Heart right ventricle (tissue), 16 donors: ENCODE data around the gene FAT2. TPM values are rescaled to one million over a fixed set of nuclear protein-coding genes. Genes with fewer than 3 reads are reported as not detected.

ENCODE experiments used
- ATAC-seq, 8 donors: fragments of 200-7000 bp; cut with Tn5 transposase; one replicate each; pipeline ENCODE4 v1.9.1; 2020; ENCODE audit warnings: mild to moderate bottlenecking in 8 of 8, moderate library complexity in 8 of 8, moderate number of reproducible peaks in 1 of 8
- DNase-seq, 2 donors: peaks; one replicate each; pipeline ENCODE4 v3.0.0-alpha.2; 2020
- H3K27ac ChIP-seq, 10 donors: fragments of 200-600 bp; sonication (generic) in 2 of 10; one replicate each; pipeline versions ENCODE4 v1.5.0 to v1.8.0; 2020 to 2022; ENCODE audit warnings: mild to moderate bottlenecking in 3 of 10
- H3K27me3 ChIP-seq, 7 donors: fragments of 200-600 bp; one replicate each; pipeline ENCODE4 v1.8.0; 2021 to 2022; ENCODE audit warnings: mild to moderate bottlenecking in 2 of 7
- H3K36me3 ChIP-seq, 9 donors: fragments of 200-600 bp; sonication (generic) in 1 of 9; one replicate each; pipeline versions ENCODE4 v1.5.0 to v1.8.0; 2020 to 2022; ENCODE audit warnings: mild to moderate bottlenecking in 2 of 9
- H3K4me1 ChIP-seq, 9 donors: fragments of 200-600 bp; sonication (generic) in 1 of 9; one replicate each; pipeline versions ENCODE4 v1.5.0 to v1.8.0; 2020 to 2022; ENCODE audit warnings: mild to moderate bottlenecking in 4 of 9
- H3K4me3 ChIP-seq, 10 donors: fragments of 200-600 bp; sonication (generic) in 2 of 10; one replicate each; pipeline versions ENCODE4 v1.5.0 to v1.8.0; 2020 to 2022; ENCODE audit warnings: mild to moderate bottlenecking in 7 of 10, moderate library complexity in 2 of 10
- H3K9me3 ChIP-seq, 11 donors: fragments of 200-600 bp in 10 of 11; sonication (generic) in 2 of 11; one replicate each; pipeline versions ENCODE4 v1.5.0 to v1.8.0; 2013 to 2022; ENCODE audit warnings: mild to moderate bottlenecking in 2 of 11, control low read depth in 1 of 11, moderate library complexity in 1 of 11
- whole genome bisulfite sequencing, 2 donors: extraction: QIAGEN DNeasy Blood & Tissue Kit; methylation state at CpG; one replicate each; pipeline ENCODE4 v1.1.7; 2013; ENCODE audit warnings: inconsistent platforms in 1 of 2; 5-methylcytosine and 5-hydroxymethylcytosine counted together
- intact Hi-C, 10 donors: fragments of 100-400 bp; cut with DNase I; formaldehyde crosslinking; loops; one replicate each; pipeline versions ENCODE4 v1.11.1 to v1.14.2; 2022
- long read RNA-seq, 3 donors: library from polyadenylated mRNA; unstranded; transcript quantifications; one replicate each; pipeline ENCODE4 v2.0.0, GENCODE V29; 2020 to 2021
- polyA plus RNA-seq, 2 donors: library from polyadenylated mRNA; stranded (reverse); fragments of 200-250 nt; gene quantifications; one replicate each; pipeline ENCODE4 v1.2.3, GENCODE V29; 2013
- total RNA-seq, 10 donors: library from RNA; stranded (reverse); fragmentation: NEBNext Ultra II Directional in 3 of 10; extraction: Animal tissue kit (Norgen Biotek cat#: 25700) in 3 of 10; gene quantifications; one replicate each; pipeline versions ENCODE4 v1.2.1 to v1.2.4, GENCODE V29; 2021 to 2023
- TF ChIP-seq, protein P1 (sequence below), 9 donors: fragments of 200-600 bp; sonication (generic) in 2 of 9; IDR thresholded peaks; one replicate each; pipeline versions ENCODE4 v1.5.0 to v1.8.0; 2021 to 2022; ENCODE audit warnings: antibody characterized with exemption in 9 of 9, mild to moderate bottlenecking in 5 of 9, moderate library complexity in 1 of 9
- donor health status: Arrhythmogenic right ventricular cardiomyopathy.
- donor health status: ischemic (EF 13 %, LVEDD 7.1; RV severe dilation, severe dysfunction).
- donor health status: healthy with polysubstance abuse.
- donor health status: DM: no; HTN: yes; CAD: no.
- donor health status: DM: no; HTN: no; CAD: no.
- donor health status: ischemic (EF 25% LVEDD 6.9; RV normal size, moderate dysfunction).
- donor health status: ischemic (EF 25% LVEDD 5.7; RV mildly dilated, moderate dysfunction).
- donor health status: healthy.
- donor health status: DM: yes; HTN: yes; CAD: no.
- donor health status: Ischemic cardiomyopathy.
- donor health status: ischemic (EF 35%, LVEDD 5.7; RV mildly dilated, moderate dysfunction).
- donor health status: nonischemic (EF 11% LVEDD 7.7; RV severe dilation, severe dysfunction).
- donor health status: DM: yes; HTN: yes; CAD: no.
- donor health status: PGD.
- donor health status: ischemic (EF 29% LVEDD 5.4; RV normal size, mild dysfunction).
- donor health status: nonischemic (EF 23%, LVEDD 6.1; RV moderate dilation, normal function).

Gene FAT2
- total RNA-seq, result under 1 TPM in 7 of 10 donors, not detected in 3; 0.02 to 0.13 (median 0.02) TPM
- polyA plus RNA-seq, result under 1 TPM in 1 of 2 donors, not detected in 1; 0.01 TPM
- long read RNA-seq, donor 1, result 0 reads
- long read RNA-seq, donor 2, result 0 reads
- long read RNA-seq, donor 3, result 0 reads

DNA sequence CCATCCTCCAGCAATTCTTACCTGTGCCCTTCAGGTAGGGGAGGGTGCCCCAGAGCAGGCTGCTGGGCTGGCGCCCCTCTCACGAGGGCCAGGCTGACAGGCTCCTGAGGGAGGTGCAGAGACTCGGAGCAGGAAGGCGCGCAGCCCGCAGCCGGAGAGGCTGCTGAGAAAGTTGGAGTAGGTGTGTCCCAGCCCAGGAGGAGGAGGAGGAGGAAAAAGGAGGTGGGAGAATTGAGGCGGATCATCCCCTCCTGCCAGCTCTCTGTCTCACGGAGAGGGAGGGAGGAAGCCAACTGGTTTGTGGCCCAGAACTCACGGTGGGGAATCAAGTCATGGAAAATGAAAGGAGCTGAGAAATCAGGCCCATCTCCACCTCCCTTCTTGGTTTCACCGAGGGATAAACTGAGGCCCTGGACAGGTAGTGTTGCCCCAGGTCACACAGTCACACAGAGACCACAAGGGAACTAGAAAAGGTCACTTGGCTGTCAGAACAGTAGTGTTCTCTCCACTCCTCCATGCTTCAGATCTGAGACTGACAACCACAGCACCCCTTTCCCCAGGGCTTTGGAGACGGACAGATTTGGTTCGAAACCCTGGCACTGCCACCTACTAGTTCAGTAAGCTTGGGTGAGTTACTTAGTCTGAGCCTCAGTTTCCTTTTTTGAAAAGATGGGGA lies at the start of gene FAT2:
TSS of gene FAT2 (minus strand) at position 188 of the 676 bp plus-strand sequence. CDS start 22,400 bp downstream, outside the sequence.
- Histone ChIP-seq H3K4me1 (peaks cover 0 to 14% (median 5%) of the 10 kb centered on the region in 9 donors), H3K27ac (no peak within 1 kb of the TSS), H3K36me3 (no peaks in the 10 kb centered on the region), H3K27me3 (peaks cover 0 to 3% (median 0%) of the 10 kb centered on the region in 7 donors), H3K4me3 (no peak within 1 kb of the TSS), H3K9me3 (no peaks in the 10 kb centered on the region)
- DNase-seq, result no peak
- intact Hi-C loops, result no loop called here
- WGBS, 2 donors, result 57 to 70% methylated on average over 13 of the region's 13 CpGs
- no peak for ATAC-seq
- TF ChIP-seq, protein P1, sequence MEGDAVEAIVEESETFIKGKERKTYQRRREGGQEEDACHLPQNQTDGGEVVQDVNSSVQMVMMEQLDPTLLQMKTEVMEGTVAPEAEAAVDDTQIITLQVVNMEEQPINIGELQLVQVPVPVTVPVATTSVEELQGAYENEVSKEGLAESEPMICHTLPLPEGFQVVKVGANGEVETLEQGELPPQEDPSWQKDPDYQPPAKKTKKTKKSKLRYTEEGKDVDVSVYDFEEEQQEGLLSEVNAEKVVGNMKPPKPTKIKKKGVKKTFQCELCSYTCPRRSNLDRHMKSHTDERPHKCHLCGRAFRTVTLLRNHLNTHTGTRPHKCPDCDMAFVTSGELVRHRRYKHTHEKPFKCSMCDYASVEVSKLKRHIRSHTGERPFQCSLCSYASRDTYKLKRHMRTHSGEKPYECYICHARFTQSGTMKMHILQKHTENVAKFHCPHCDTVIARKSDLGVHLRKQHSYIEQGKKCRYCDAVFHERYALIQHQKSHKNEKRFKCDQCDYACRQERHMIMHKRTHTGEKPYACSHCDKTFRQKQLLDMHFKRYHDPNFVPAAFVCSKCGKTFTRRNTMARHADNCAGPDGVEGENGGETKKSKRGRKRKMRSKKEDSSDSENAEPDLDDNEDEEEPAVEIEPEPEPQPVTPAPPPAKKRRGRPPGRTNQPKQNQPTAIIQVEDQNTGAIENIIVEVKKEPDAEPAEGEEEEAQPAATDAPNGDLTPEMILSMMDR (IDR thresholded peaks at IDR 0.05), result no peak

DNA sequence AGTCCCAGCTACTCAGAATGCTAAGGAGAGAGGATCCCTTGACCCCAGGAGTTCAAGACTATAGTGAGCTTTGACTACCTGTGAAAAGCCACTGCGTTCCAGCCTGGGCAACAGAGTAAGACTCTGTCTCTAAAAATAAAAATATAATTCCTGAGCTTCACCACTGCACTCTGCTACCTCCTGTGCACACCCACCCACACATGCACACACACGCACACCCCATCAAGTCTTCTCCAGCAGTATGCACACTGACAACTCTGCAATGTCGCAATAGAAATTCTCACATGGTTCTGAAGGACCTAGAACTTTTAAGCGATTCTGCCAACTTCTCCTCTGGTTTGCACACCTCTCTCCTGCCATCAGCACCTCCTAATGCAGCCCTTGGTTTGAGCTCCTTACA lies 47.5 kb upstream of the FAT2 start:
- H3K9me3 ChIP-seq, result peaks cover 0 to 13% (median 0%) of the 10 kb centered on the region in 11 donors
- no peak overlapping the region for H3K27ac ChIP-seq
- TF ChIP-seq, protein P1 (IDR thresholded peaks at IDR 0.05), result no peak
- peaks cover 0 to 3% (median 0%) of the 10 kb centered on the region in 7 donors for H3K27me3 ChIP-seq
- H3K36me3 ChIP-seq, result no peaks in the 10 kb centered on the region
- H3K4me1 ChIP-seq, result peaks cover 0 to 5% (median 0%) of the 10 kb centered on the region in 9 donors
- intact Hi-C loops, result no loop called here
- H3K4me3 ChIP-seq, result no peak overlapping the region
- ATAC-seq (no peak), DNase-seq (no peak)
- 74 to 89% methylated on average over 4 of the region's 4 CpGs for WGBS, 2 donors

DNA sequence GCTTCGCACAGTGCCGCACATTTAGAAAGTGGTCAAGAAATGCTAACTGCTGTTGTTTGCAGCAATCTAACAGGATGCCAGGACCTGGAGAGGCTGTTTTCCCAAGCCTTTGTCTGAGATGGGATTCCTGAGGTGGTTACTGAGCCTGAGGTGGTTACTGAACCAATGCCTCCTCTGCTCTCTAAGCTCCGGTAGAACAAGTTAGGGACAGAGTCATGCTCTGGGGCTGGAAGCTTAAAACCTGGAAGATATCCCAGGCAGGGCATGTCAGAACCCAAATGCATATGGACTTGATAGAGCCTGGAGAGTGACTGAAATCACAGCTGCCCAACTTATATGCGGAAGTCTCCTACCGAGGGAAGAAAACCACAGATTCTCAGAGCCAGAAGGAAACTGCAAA lies 46.5 kb upstream of the FAT2 start:
- intact Hi-C loops, result no loop called here
- peak in 1 of 8 donors; percentile 32 for ATAC-seq
- DNase-seq, result no peak
- Histone ChIP-seq H3K9me3 (peaks cover 0 to 13% (median 0%) of the 10 kb centered on the region in 11 donors), H3K4me1 (peaks cover 0 to 5% (median 0%) of the 10 kb centered on the region in 9 donors), H3K27ac (no peak overlapping the region), H3K27me3 (peaks cover 0 to 3% (median 0%) of the 10 kb centered on the region in 7 donors), H3K36me3 (no peaks in the 10 kb centered on the region), H3K4me3 (no peak overlapping the region)
- TF ChIP-seq, protein P1 (IDR thresholded peaks at IDR 0.05), result no peak
- 63 to 74% methylated on average over 5 of the region's 5 CpGs for WGBS, 2 donors

DNA sequence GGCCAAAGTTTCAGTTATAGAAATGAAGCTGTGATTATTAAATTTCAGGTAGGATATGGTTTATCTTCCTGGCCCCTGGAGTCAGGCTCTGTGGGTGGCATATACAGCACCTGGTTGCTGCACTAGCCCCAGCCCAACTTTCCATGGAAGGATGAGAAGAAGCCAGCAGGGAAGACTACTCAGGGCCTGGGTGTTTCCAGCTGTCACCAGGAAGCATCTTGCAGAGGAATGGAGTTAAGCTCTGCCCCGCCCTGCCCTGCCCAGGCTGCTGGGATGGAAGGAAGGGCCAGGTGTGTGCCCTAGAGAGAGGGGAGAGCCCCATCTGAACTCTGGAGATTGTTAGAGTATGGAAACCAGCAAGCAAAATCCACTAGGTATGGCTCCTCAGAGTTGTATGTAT lies 42.8 kb upstream of the FAT2 start:
- DNase-seq (no peak), ATAC-seq (no peak)
- H3K27me3 ChIP-seq, result peaks cover 0 to 3% (median 0%) of the 10 kb centered on the region in 7 donors
- H3K9me3 ChIP-seq, result no peaks in the 10 kb centered on the region
- H3K36me3 ChIP-seq, result no peaks in the 10 kb centered on the region
- no peak overlapping the region for H3K27ac ChIP-seq
- no peak overlapping the region for H3K4me3 ChIP-seq
- WGBS, 2 donors, result 89 to 100% methylated on average over 1 of the region's 1 CpG
- TF ChIP-seq, protein P1 (IDR thresholded peaks at IDR 0.05), result no peak
- H3K4me1 ChIP-seq, result peaks cover 0 to 16% (median 5%) of the 10 kb centered on the region in 9 donors
- intact Hi-C loops, result no loop called here
